B cell (primary cell): ENCODE results near the gene TNNI3. TPM values are rescaled to one million over a fixed set of nuclear protein-coding genes. Genes with fewer than 3 reads are reported as not detected.

Source experiments
- ATAC-seq: fragments of 200-7000 bp; cut with Tn5 transposase; one replicate; pipeline ENCODE4 v1.10.0; 2021; ENCODE audit warnings: low read depth, mild to moderate bottlenecking, moderate number of reproducible peaks, moderate library complexity
- CTCF ChIA-PET: fragments of 350-600 bp; sonication (Branson Sonifier 250); formaldehyde crosslinking; loops from one replicate; lab custom pipeline; 2021; ENCODE audit warnings: antibody characterized with exemption, inconsistent platforms; lab: Charles Lee
- POLR2A ChIA-PET: fragments of 350-600 bp; sonication (Branson Sonifier 250); formaldehyde crosslinking; loops from one replicate; lab custom pipeline; 2021; ENCODE audit warnings: antibody characterized with exemption; lab: Charles Lee
- DNase-seq: peaks from one replicate; pipeline ENCODE4 v3.0.0; 2013
- H2AFZ ChIP-seq: 2 replicates; pipeline ENCODE4 v1.6.1; 2012; ENCODE audit warnings: mild to moderate bottlenecking, low read depth, low read length; ENCODE audit not compliant: insufficient read depth, poor library complexity, severe bottlenecking
- H3K27ac ChIP-seq, 2 donors: 1 replicate in 1 of 2; 2 replicates in 1 of 2; pipeline ENCODE4 v1.5.1; 2012 to 2013; ENCODE audit warnings: low read length in 2 of 2, mild to moderate bottlenecking in 2 of 2, moderate library complexity in 1 of 2
- H3K27me3 ChIP-seq, 4 experiments: fragments of 200-600 bp in 1 of 4; sonication (generic) in 1 of 4; replicated peaks in 1 of 4; 1 replicate in 2 of 4; 2 replicates in 2 of 4; pipeline versions ENCODE4 v1.6.1 to v1.7.0; 2013 to 2016; ENCODE audit warnings: low read length in 3 of 4, mild to moderate bottlenecking in 2 of 4, mixed read lengths in 1 of 4, moderate library complexity in 1 of 4; ENCODE audit not compliant: insufficient read depth in 4 of 4, control insufficient read depth in 3 of 4; ENCODE audit errors: control extremely low read depth in 1 of 4
- H3K36me3 ChIP-seq, 2 experiments: replicated peaks in 1 of 2; 1 replicate in 1 of 2; 2 replicates in 1 of 2; pipeline versions ENCODE4 v1.6.1 to v1.7.1; 2013; ENCODE audit warnings: low read length in 1 of 2; ENCODE audit not compliant: insufficient read depth in 2 of 2, control insufficient read depth in 1 of 2; ENCODE audit errors: control extremely low read depth in 1 of 2, extremely low read depth in 1 of 2
- H3K4me1 ChIP-seq, 2 donors: fragments of 200-600 bp in 1 of 2; sonication (generic) in 1 of 2; 1 replicate in 1 of 2; 2 replicates in 1 of 2; pipeline versions ENCODE4 v1.5.1 to v1.6.1; 2013 to 2017; ENCODE audit warnings: low read length in 2 of 2; ENCODE audit not compliant: control insufficient read depth in 2 of 2, insufficient read depth in 2 of 2
- H3K4me2 ChIP-seq: replicated peaks from 2 replicates; pipeline ENCODE3; 2012; ENCODE audit warnings: mild to moderate bottlenecking, low read depth, low read length; ENCODE audit not compliant: poor library complexity, severe bottlenecking
- H3K4me3 ChIP-seq, 5 experiments: fragments of 200-600 bp in 1 of 5; sonication (generic) in 1 of 5; 1 replicate in 3 of 5; 2 replicates in 2 of 5; pipeline versions ENCODE4 v1.5.1 to v1.7.0; 2011 to 2016; ENCODE audit warnings: low read length in 4 of 5, mild to moderate bottlenecking in 4 of 5, low read depth in 2 of 5, control low read depth in 1 of 5, moderate library complexity in 1 of 5; ENCODE audit not compliant: insufficient read depth in 1 of 5; ENCODE audit errors: control extremely low read depth in 1 of 5, extremely low read depth in 1 of 5
- H3K79me2 ChIP-seq: fragments of 200-600 bp; sonication (generic); one replicate; pipeline ENCODE4 v1.6.0; 2016; ENCODE audit warnings: low read length; ENCODE audit not compliant: control insufficient read depth, insufficient read depth
- H3K9ac ChIP-seq: fragments of 200-600 bp; sonication (generic); 2 replicates; pipeline ENCODE4 v1.6.1; 2017; ENCODE audit warnings: mild to moderate bottlenecking, low read length, moderate library complexity
- H3K9me3 ChIP-seq, 3 donors: one replicate each; pipeline versions ENCODE4 v1.6.1 to v1.7.1; 2013; ENCODE audit warnings: low read length in 2 of 3; ENCODE audit not compliant: control insufficient read depth in 2 of 3, insufficient read depth in 1 of 3; ENCODE audit errors: control extremely low read depth in 1 of 3
- H4K20me1 ChIP-seq: 2 replicates; pipeline ENCODE4 v1.6.0; 2012; ENCODE audit warnings: mild to moderate bottlenecking, low read length; ENCODE audit not compliant: insufficient read depth, control insufficient read depth, poor library complexity, severe bottlenecking
- H3K27ac Mint-ChIP-seq: one replicate; pipeline ENCODE4 v1.8.0; 2021; ENCODE audit warnings: mixed read lengths
- H3K27me3 Mint-ChIP-seq: one replicate; pipeline ENCODE4 v1.8.0; 2021; ENCODE audit warnings: mixed read lengths
- H3K4me1 Mint-ChIP-seq: one replicate; pipeline ENCODE4 v1.8.0; 2021; ENCODE audit warnings: mixed read lengths
- H3K4me3 Mint-ChIP-seq: one replicate; pipeline ENCODE4 v1.8.0; 2021; ENCODE audit warnings: mixed read lengths
- H3K9me3 Mint-ChIP-seq: one replicate; pipeline ENCODE4 v1.8.0; 2022; ENCODE audit warnings: mixed read lengths; ENCODE audit not compliant: insufficient read depth
- EZH2 ChIP-seq: IDR thresholded peaks from 2 replicates; pipeline ENCODE4 v1.6.1; 2012; ENCODE audit warnings: borderline replicate concordance, low read depth, mild to moderate bottlenecking, moderate library complexity, low read length; ENCODE audit not compliant: insufficient read depth, poor library complexity, severe bottlenecking
- WGBS: methylation state at CpG from one replicate; pipeline ENCODE4 v1.1.5; 2013; ENCODE audit warnings: missing lambda C conversion rate; ENCODE audit not compliant: insufficient coverage; 5-methylcytosine and 5-hydroxymethylcytosine counted together
- intact Hi-C: fragments of 100-400 bp; cut with micrococcal nuclease; formaldehyde crosslinking; loops from one replicate; pipeline ENCODE4 v1.10.0; 2022
- polyA plus RNA-seq: library from polyadenylated mRNA; depleted of rRNA; stranded (reverse); fragments of >200 nt; gene quantifications from 2 replicates; pipeline ENCODE4 v1.2.3, GENCODE V29; 2012
- total RNA-seq, 2 donors: library from RNA; stranded (reverse); fragments of 120-200 nt in 1 of 2; gene quantifications; 1 replicate in 1 of 2; 2 replicates in 1 of 2; pipeline versions ENCODE4 v1.2.3 to v1.2.4, GENCODE V29; 2013 to 2022
- TF ChIP-seq, protein P1 (sequence below): fragments of 200-600 bp; IDR thresholded peaks from one replicate; pipeline ENCODE4 v1.8.0; 2022; ENCODE audit warnings: antibody characterized with exemption, mild to moderate bottlenecking

The TNNI3 gene
- total and polyA plus RNA-seq, 2 donors (not counting 1 experiment from before 2014, with no cell fraction given) = not detected

DNA sequence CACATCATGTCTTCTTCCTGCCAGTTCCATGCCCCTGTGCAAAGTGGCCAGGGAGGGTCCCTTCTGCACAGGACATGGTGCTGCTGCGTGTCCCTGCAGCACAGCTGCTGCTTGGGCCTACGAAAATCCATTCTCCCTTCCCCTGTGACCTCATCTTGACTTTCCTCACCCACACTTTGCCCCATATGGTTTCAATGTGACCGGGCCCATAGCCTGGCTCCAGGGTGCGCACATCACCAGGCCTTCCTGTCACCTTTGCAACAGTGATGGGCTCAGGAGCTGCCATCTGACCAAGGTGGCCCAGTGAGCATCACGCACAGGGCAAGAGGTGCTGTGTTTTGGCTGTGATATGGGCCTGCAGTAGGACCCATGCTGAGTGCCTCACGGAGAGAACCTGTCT, 50.9 kb downstream of the TNNI3 start:
- Histone ChIP-seq H3K9ac (no peak overlapping the region), H3K4me3 (no peak overlapping the region), H3K79me2 (peaks cover 9% of the 10 kb centered on the region), H4K20me1 (peaks cover 24% of the 10 kb centered on the region), H3K4me1 (no peaks in the 10 kb centered on the region), H3K27ac (no peak overlapping the region), H3K36me3 (peaks cover 1 to 38% of the 10 kb centered on the region in 2 experiments), H3K9me3 (peaks cover 0 to 9% (median 3%) of the 10 kb centered on the region in 3 donors), H3K27me3 (no peaks in the 10 kb centered on the region), H2AFZ (no peak overlapping the region), H3K4me2 (no peak overlapping the region)
- H3K27me3 Mint-ChIP-seq = no peaks in the 10 kb centered on the region
- ChIA-PET CTCF (interaction anchor here (0.7 kb wide), 1 partner anchor 454 kb away, joined by 3 read pairs; no protein-coding TSS in a partner anchor), POLR2A (no interaction called here)
- ATAC-seq = no peak
- no peak for DNase-seq
- no peak overlapping the region for H3K4me3 Mint-ChIP-seq
- no peak for TF ChIP-seq EZH2
- TF ChIP-seq, protein P1, sequence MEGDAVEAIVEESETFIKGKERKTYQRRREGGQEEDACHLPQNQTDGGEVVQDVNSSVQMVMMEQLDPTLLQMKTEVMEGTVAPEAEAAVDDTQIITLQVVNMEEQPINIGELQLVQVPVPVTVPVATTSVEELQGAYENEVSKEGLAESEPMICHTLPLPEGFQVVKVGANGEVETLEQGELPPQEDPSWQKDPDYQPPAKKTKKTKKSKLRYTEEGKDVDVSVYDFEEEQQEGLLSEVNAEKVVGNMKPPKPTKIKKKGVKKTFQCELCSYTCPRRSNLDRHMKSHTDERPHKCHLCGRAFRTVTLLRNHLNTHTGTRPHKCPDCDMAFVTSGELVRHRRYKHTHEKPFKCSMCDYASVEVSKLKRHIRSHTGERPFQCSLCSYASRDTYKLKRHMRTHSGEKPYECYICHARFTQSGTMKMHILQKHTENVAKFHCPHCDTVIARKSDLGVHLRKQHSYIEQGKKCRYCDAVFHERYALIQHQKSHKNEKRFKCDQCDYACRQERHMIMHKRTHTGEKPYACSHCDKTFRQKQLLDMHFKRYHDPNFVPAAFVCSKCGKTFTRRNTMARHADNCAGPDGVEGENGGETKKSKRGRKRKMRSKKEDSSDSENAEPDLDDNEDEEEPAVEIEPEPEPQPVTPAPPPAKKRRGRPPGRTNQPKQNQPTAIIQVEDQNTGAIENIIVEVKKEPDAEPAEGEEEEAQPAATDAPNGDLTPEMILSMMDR = no peak
- no peaks in the 10 kb centered on the region for H3K4me1 Mint-ChIP-seq
- no peaks in the 10 kb centered on the region for H3K9me3 Mint-ChIP-seq
- H3K27ac Mint-ChIP-seq = no peak overlapping the region
- 94% methylated on average over 6 of the region's 6 CpGs for WGBS
- intact Hi-C loops = no loop called here

DNA sequence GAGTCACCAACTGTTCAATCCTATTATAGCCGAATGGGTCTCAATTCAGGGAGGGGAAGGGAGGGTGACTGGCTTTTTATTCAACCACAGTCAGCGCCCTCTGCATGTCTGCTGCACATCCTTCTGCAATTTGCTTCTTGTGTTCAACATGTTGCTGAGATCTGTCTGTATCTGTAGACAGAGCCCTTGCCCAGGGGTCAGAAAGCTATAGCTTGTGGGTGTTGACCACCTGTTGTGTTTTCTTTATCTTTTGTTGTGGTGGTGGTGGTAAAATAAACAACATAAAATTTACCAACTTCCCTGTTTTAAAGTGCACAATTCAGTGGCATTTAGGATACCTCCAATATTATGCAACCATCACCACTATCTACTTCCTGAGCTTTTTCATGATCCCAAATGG, 52.3 kb downstream of the TNNI3 start:
- no peak overlapping the region for H3K27ac Mint-ChIP-seq
- Histone ChIP-seq H3K4me3 (no peak overlapping the region), H3K36me3 (peaks cover 1 to 42% of the 10 kb centered on the region in 2 experiments), H3K27ac (no peak overlapping the region), H2AFZ (no peak overlapping the region), H3K4me2 (no peak overlapping the region), H3K79me2 (peaks cover 13% of the 10 kb centered on the region), H4K20me1 (peaks cover 23% of the 10 kb centered on the region), H3K9me3 (peaks cover 0 to 9% (median 3%) of the 10 kb centered on the region in 3 donors), H3K4me1 (no peaks in the 10 kb centered on the region), H3K27me3 (no peaks in the 10 kb centered on the region), H3K9ac (no peak overlapping the region)
- no peaks in the 10 kb centered on the region for H3K27me3 Mint-ChIP-seq
- no peak overlapping the region for H3K4me3 Mint-ChIP-seq
- no peak for DNase-seq
- intact Hi-C loops = no loop called here
- H3K9me3 Mint-ChIP-seq = no peaks in the 10 kb centered on the region
- POLR2A ChIA-PET = no interaction called here
- ATAC-seq = no peak
- H3K4me1 Mint-ChIP-seq = no peaks in the 10 kb centered on the region
- CTCF ChIA-PET = no interaction called here
- 89% methylated on average over 2 of the region's 2 CpGs for WGBS
- TF ChIP-seq, protein P1 = no peak
- TF ChIP-seq EZH2 = no peak
